Endothelial cell of hepatic sinusoid (primary cell): Measurements from ENCODE around the gene HOMER2.
"Not testable (repeated sequence)": the region's sequence is repeated elsewhere in the genome, so short reads cannot be mapped to it uniquely, and the experiment has no call there.

Experiments
- in situ Hi-C: cut with HindIII; loops from 2 replicates; pipeline ENCODE4 v1.10.0; 2017; ENCODE audit warnings: low sequenced_read_pairs

HOMER2 gene

GRCh38 chr15:82903511-82903910, 49.0 kb downstream of the HOMER2 start:
- in situ Hi-C loops = no loop called here

DNA sequence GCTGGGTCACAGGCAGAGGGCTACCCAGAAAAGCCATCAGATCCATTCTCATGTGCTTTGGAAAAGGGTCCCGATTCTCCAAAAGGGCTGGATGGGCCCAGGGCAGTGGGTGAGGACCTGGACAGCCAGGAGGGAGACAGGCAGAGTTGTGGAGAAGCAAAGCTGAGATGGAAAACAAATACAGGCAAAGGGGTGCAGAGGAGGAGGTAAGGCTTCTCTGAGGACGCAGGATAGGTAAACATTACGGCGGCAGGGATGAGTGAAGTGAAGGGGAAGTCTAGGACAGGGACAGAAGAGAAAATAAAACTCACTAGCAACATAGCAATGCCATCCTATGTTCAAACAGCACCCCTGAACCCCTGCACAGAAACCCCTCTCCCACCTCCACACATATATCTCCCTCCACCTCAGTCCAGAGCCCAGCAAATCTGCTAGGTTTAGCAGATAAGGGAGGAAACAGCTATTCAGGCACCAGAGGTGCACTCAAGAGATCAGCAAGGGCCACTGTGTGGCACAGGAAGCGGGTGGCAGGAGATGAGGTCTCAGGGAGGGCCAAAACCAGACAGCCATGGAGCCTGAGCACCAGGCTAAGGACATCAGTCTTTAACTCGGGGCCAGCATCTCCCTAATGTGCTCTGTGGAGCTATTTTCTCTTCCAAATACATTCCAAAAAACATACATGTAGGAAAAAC, 51.3 kb downstream of the HOMER2 start:
- in situ Hi-C loops = no loop called here

DNA sequence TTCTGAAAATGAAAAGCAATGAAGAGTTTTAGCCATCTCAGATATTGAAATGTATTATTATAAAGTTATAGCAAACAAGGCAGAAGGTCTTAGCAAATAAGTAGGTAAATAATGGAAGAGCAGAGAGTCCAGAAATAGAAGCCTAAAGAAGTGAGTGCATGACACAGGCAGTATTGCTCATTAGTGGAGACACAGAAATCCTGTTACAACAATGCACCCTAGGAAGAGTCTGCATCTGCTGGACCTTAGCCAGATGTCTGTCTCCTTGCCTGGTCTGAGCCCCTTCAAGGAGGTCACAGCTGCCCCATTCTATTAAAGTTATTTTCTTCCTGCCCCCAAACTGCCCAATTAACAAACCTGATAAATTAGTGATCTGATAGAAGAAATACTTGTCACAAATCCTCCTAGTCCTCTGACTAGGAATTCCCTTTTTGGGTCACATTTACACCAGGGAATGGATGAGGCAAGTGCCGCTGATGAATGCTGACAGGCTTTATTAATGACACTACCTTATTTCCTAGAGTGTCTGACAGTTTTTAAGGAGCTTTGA, 51.9 kb downstream of the HOMER2 start:
- in situ Hi-C loops = no loop called here

- in situ Hi-C loops = no loop called here
Measured at GRCh38 chr15:82898961-82899360, 53.6 kb downstream of the HOMER2 start.

DNA sequence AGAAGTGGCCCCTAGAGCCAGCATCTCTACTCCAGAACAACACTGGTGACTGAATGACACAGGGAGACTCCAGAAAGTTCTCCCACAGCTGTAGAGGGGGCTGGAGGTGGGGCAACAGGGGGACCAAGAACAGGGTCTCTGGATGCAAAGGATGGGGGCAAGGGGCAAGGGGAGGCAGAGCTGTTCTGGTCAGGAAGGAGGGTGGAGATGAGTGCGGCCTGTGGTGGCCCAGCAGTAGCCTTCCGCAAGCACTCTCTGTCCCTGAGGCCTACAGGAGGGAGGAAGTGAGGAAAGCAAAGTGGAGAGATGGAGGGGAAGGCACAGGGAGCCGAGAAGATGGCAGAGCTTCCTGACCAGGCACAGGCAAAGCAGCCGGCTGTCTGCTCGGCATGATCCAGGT, 56.5 kb downstream of the HOMER2 start:
- in situ Hi-C loops = no loop called here

GRCh38 chr15:82894971-82895520, 57.5 kb downstream of the HOMER2 start:
- in situ Hi-C loops = no loop called here

DNA sequence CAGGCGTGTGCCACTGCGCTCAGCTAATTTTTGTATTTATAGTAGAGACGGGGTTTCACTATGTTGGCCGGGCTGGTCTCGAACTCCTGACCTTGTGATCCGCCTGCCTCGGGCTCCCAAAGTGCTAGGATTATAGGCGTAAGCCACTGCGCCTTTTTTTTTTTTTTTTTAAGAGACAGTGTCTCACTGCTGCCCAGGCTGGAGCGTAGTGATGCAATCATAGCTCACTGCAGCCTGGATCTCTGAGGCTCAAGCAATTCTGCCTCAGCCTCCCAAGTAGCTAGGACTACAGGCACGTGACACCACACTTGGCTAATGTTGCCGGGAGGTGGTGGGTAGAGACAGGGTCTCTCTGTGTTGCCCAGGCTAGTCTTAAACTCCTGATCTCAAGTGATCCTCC, 59.0 kb downstream of the HOMER2 start:
- in situ Hi-C loops = not testable (repeated sequence)

- in situ Hi-C loops = no loop called here
Measured at GRCh38 chr15:82892573-82892972, 59.9 kb downstream of the HOMER2 start.

- in situ Hi-C loops = no loop called here
Measured at GRCh38 chr15:82890995-82891390, 61.5 kb downstream of the HOMER2 start.

DNA sequence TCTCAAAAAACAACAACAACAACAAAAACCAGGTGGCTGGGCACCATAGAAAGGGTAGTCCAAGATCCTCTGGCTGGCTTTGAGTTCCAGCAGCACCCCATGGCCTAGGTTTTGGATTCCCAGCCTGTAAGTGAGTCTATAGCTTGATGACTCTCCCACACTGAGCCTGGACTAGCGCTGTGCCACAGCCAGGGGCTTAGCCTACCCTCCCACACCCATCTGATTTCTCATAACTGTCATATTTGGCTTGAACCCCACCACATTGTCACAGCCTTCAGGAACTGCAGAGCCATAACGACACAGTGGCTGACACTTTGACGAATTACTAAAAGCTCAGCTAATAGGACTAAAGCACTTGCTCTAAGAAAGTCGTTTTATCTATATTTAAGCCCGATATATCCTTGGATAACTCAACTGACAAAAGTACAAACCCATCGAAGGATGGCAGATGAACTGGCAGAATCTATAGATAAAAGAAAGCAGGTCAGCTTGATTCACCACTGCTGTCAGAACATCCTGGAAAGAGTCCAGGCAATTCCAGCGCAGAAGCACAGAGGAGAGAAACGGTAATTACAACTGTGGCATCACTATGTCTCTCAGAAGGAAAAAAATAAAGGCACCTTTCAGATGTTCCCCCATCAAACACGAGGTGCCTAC, 62.1 kb downstream of the HOMER2 start:
- in situ Hi-C loops = no loop called here

GRCh38 chr15:82882273-82882928, 70.1 kb downstream of the HOMER2 start:
- in situ Hi-C loops = no loop called here

GRCh38 chr15:82881747-82882146, 70.8 kb downstream of the HOMER2 start:
- in situ Hi-C loops = no loop called here

DNA sequence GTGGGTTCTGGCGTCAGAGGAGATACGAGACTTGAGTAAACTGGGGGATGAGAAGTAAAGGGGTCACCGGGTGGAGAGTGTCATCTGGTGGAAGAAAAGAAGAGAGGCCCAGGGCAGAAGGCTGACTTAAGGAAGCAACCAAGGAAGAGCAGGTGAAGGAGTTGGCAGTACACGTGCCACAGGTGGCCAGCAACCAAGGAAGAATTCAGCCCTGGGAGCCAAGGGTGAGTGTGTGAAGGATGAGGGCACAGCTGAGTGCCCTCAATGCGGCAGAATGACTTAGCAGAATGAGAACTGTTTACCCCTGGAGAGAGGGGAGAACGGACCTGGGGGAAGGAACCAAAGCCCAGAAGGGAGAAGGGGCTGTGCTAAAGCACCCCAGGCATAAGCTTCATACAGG, 71.8 kb downstream of the HOMER2 start:
- in situ Hi-C loops = no loop called here

GRCh38 chr15:82878325-82878724, 74.2 kb downstream of the HOMER2 start:
- in situ Hi-C loops = no loop called here

DNA sequence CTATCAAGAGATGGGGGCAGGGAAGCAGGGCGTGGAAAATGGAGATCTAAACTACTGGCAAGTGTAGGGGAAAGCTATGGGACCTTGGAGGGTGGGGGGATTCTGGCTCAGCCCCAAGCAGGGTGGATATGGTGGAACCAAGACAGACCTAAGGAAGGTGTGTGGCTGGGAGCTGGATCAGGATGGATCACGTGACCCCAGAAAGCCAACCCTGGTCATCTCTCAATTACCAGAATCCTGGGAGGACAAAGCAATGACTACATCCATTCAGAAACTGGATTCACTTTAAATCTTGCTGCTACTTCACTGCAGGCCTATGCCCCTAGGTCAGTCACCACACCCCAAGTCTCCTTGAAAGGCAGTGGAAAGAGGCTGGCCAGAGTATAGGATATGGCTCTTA, 74.7 kb downstream of the HOMER2 start:
- in situ Hi-C loops = no loop called here

- in situ Hi-C loops = no loop called here
Measured at GRCh38 chr15:82875411-82876003, 77.0 kb downstream of the HOMER2 start.

GRCh38 chr15:82874961-82875360, 77.6 kb downstream of the HOMER2 start:
- in situ Hi-C loops = no loop called here

- in situ Hi-C loops = no loop called here
Measured at GRCh38 chr15:82874267-82874666, 78.3 kb downstream of the HOMER2 start.

- in situ Hi-C loops = no loop called here
Measured at GRCh38 chr15:82873000-82873680, 79.4 kb downstream of the HOMER2 start.

- in situ Hi-C loops = no loop called here
Measured at GRCh38 chr15:82871832-82872484, 80.6 kb downstream of the HOMER2 start.
